ENCODE data around the gene EXOC3L4.

Gene EXOC3L4

GRCh38 chr14:103123634-103124500 is 29.3 kb downstream of the EXOC3L4 start:
- DNase-seq = no peak

GRCh38 chr14:103124501-103125001 is 30.0 kb downstream of the EXOC3L4 start:
- DNase-seq = no peak

- no peak for DNase-seq
Measured at GRCh38 chr14:103125098-103126070, 30.9 kb downstream of the EXOC3L4 start.

- DNase-seq = no peak
Measured at GRCh38 chr14:103126088-103126872, 31.8 kb downstream of the EXOC3L4 start.

- DNase-seq = no peak
Measured at GRCh38 chr14:103126873-103127304, 32.4 kb downstream of the EXOC3L4 start.

GRCh38 chr14:103127356-103127755 is 32.8 kb downstream of the EXOC3L4 start:
- no peak for DNase-seq

GRCh38 chr14:103127861-103128598 is 33.5 kb downstream of the EXOC3L4 start:
- no peak for DNase-seq

- DNase-seq = no peak
Measured at GRCh38 chr14:103128631-103129300, 34.2 kb downstream of the EXOC3L4 start.

- DNase-seq = no peak
Measured at GRCh38 chr14:103129301-103130016, 34.9 kb downstream of the EXOC3L4 start.

GRCh38 chr14:103130017-103130764 is 35.7 kb downstream of the EXOC3L4 start:
- DNase-seq = no peak

GRCh38 chr14:103130965-103131364 is 36.4 kb downstream of the EXOC3L4 start:
- peak; percentile 66 for DNase-seq

- no peak for DNase-seq
Measured at GRCh38 chr14:103131580-103131979, 37.1 kb downstream of the EXOC3L4 start.

- no peak for DNase-seq
Measured at GRCh38 chr14:103132381-103133209, 38.1 kb downstream of the EXOC3L4 start.

- DNase-seq = no peak
Measured at GRCh38 chr14:103133210-103134140, 39.0 kb downstream of the EXOC3L4 start.

- no peak for DNase-seq
Measured at GRCh38 chr14:103134405-103134804, 39.9 kb downstream of the EXOC3L4 start.

- DNase-seq = no peak
Measured at GRCh38 chr14:103134919-103135318, 40.4 kb downstream of the EXOC3L4 start.

Data from NCI-H1694 treated with DMSO at 0.1 percent for 48 hours (cell line).